ENCODE data around the gene NRN1L. TPM values are rescaled to one million over a fixed set of nuclear protein-coding genes. Genes with fewer than 3 reads are reported as not detected.

NRN1L gene
- total RNA-seq, 1 experiment from 2014 or later: 0.56 TPM

- no peaks in the 10 kb centered on the region for H3K36me3 ChIP-seq (ENCODE audit: insufficient read depth, low read length)
- no peaks in the 10 kb centered on the region for H3K4me1 ChIP-seq (ENCODE audit: low read length)
- H3K4me2 ChIP-seq (ENCODE audit: low read depth, low read length, poor library complexity, severe bottlenecking): no peak overlapping the region
- H3K79me2 ChIP-seq (ENCODE audit: low read length): peaks cover 15% of the 10 kb centered on the region; the same call in 1 of the 2 replicates
- H3K9me3 ChIP-seq (ENCODE audit: low read length): no peaks in the 10 kb centered on the region
- no peaks in the 10 kb centered on the region for H3K27me3 ChIP-seq (ENCODE audit: low read length)
- H3K27ac ChIP-seq (ENCODE audit: low read length): no peak overlapping the region
- H4K20me1 ChIP-seq (ENCODE audit: insufficient read depth, low read depth, low read length): no peaks in the 10 kb centered on the region
- H3K9me2 ChIP-seq (replicated peaks; ENCODE audit: insufficient read depth, low read length): no peaks in the 10 kb centered on the region
- H3K9ac ChIP-seq (ENCODE audit: low read length): no peak overlapping the region
- peak; percentile 67 for DNase-seq
- H3K4me3 ChIP-seq (ENCODE audit: low read length): no peak overlapping the region
- no peak overlapping the region for H2AFZ ChIP-seq (ENCODE audit: low read length)
Observed at GRCh38 chr16:67919622-67920221, 35.0 kb downstream of the NRN1L start.

GRCh38 chr16:67922221-67922620 is 37.5 kb downstream of the NRN1L start:
- no peak overlapping the region for H3K27ac ChIP-seq (ENCODE audit: low read length)
- no peak for DNase-seq
- H3K4me2 ChIP-seq (ENCODE audit: low read depth, low read length, poor library complexity, severe bottlenecking): no peak overlapping the region
- H3K9me3 ChIP-seq (ENCODE audit: low read length): no peaks in the 10 kb centered on the region
- peaks cover 8% of the 10 kb centered on the region; the same call in 1 of the 2 replicates for H3K79me2 ChIP-seq (ENCODE audit: low read length)
- H2AFZ ChIP-seq (ENCODE audit: low read length): no peak overlapping the region
- peaks cover 12% of the 10 kb centered on the region for H3K4me1 ChIP-seq (ENCODE audit: low read length)
- no peak overlapping the region for H3K4me3 ChIP-seq (ENCODE audit: low read length)
- no peaks in the 10 kb centered on the region for H4K20me1 ChIP-seq (ENCODE audit: insufficient read depth, low read depth, low read length)
- no peaks in the 10 kb centered on the region for H3K36me3 ChIP-seq (ENCODE audit: insufficient read depth, low read length)
- no peaks in the 10 kb centered on the region for H3K9me2 ChIP-seq (replicated peaks; ENCODE audit: insufficient read depth, low read length)
- no peak overlapping the region for H3K9ac ChIP-seq (ENCODE audit: low read length)
- H3K27me3 ChIP-seq (ENCODE audit: low read length): no peaks in the 10 kb centered on the region

GRCh38 chr16:67922740-67923139 is 38.1 kb downstream of the NRN1L start:
- Histone ChIP-seq H3K4me2 (ENCODE audit: low read depth, low read length, poor library complexity, severe bottlenecking) (no peak overlapping the region), H3K27ac (ENCODE audit: low read length) (no peak overlapping the region), H2AFZ (ENCODE audit: low read length) (no peak overlapping the region), H3K9ac (ENCODE audit: low read length) (no peak overlapping the region), H3K9me2 (replicated peaks; ENCODE audit: insufficient read depth, low read length) (no peaks in the 10 kb centered on the region), H3K27me3 (ENCODE audit: low read length) (no peaks in the 10 kb centered on the region), H3K36me3 (ENCODE audit: insufficient read depth, low read length) (no peaks in the 10 kb centered on the region), H3K4me3 (ENCODE audit: low read length) (no peak overlapping the region), H4K20me1 (ENCODE audit: insufficient read depth, low read depth, low read length) (no peaks in the 10 kb centered on the region), H3K9me3 (ENCODE audit: low read length) (no peaks in the 10 kb centered on the region), H3K79me2 (ENCODE audit: low read length) (peaks cover 8% of the 10 kb centered on the region; the same call in 1 of the 2 replicates), H3K4me1 (ENCODE audit: low read length) (peaks cover 12% of the 10 kb centered on the region)
- peak; percentile 41 for DNase-seq

GRCh38 chr16:67923414-67924116 is 38.9 kb downstream of the NRN1L start:
- H2AFZ ChIP-seq (ENCODE audit: low read length): no peak overlapping the region
- no peak overlapping the region for H3K9ac ChIP-seq (ENCODE audit: low read length)
- DNase-seq: no peak
- H3K27me3 ChIP-seq (ENCODE audit: low read length): no peaks in the 10 kb centered on the region
- no peaks in the 10 kb centered on the region for H3K36me3 ChIP-seq (ENCODE audit: insufficient read depth, low read length)
- H3K4me1 ChIP-seq (ENCODE audit: low read length): peaks cover 12% of the 10 kb centered on the region
- H3K4me2 ChIP-seq (ENCODE audit: low read depth, low read length, poor library complexity, severe bottlenecking): no peak overlapping the region
- no peaks in the 10 kb centered on the region for H4K20me1 ChIP-seq (ENCODE audit: insufficient read depth, low read depth, low read length)
- H3K9me3 ChIP-seq (ENCODE audit: low read length): no peaks in the 10 kb centered on the region
- no peaks in the 10 kb centered on the region for H3K9me2 ChIP-seq (replicated peaks; ENCODE audit: insufficient read depth, low read length)
- no peak overlapping the region for H3K4me3 ChIP-seq (ENCODE audit: low read length)
- H3K79me2 ChIP-seq (ENCODE audit: low read length): peaks cover 5% of the 10 kb centered on the region; the same call in 1 of the 2 replicates
- no peak overlapping the region for H3K27ac ChIP-seq (ENCODE audit: low read length)

- H3K4me2 ChIP-seq (ENCODE audit: low read depth, low read length, poor library complexity, severe bottlenecking): no peak overlapping the region
- H3K79me2 ChIP-seq (ENCODE audit: low read length): peaks cover 5% of the 10 kb centered on the region; the same call in 1 of the 2 replicates
- H3K27me3 ChIP-seq (ENCODE audit: low read length): no peaks in the 10 kb centered on the region
- no peaks in the 10 kb centered on the region for H3K9me3 ChIP-seq (ENCODE audit: low read length)
- H3K9ac ChIP-seq (ENCODE audit: low read length): no peak overlapping the region
- H4K20me1 ChIP-seq (ENCODE audit: insufficient read depth, low read depth, low read length): no peaks in the 10 kb centered on the region
- peaks cover 12% of the 10 kb centered on the region for H3K4me1 ChIP-seq (ENCODE audit: low read length)
- H3K9me2 ChIP-seq (replicated peaks; ENCODE audit: insufficient read depth, low read length): no peaks in the 10 kb centered on the region
- H3K4me3 ChIP-seq (ENCODE audit: low read length): no peak overlapping the region
- H2AFZ ChIP-seq (ENCODE audit: low read length): no peak overlapping the region
- H3K36me3 ChIP-seq (ENCODE audit: insufficient read depth, low read length): no peaks in the 10 kb centered on the region
- peak; percentile 41 for DNase-seq
- H3K27ac ChIP-seq (ENCODE audit: low read length): no peak overlapping the region
Observed at GRCh38 chr16:67924140-67924906, 39.6 kb downstream of the NRN1L start.

- Histone ChIP-seq H3K79me2 (ENCODE audit: low read length) (no peaks in the 10 kb centered on the region; the same call in 1 of the 2 replicates), H4K20me1 (ENCODE audit: insufficient read depth, low read depth, low read length) (no peaks in the 10 kb centered on the region), H3K27ac (ENCODE audit: low read length) (no peak overlapping the region), H3K4me2 (ENCODE audit: low read depth, low read length, poor library complexity, severe bottlenecking) (no peak overlapping the region), H3K9me2 (replicated peaks; ENCODE audit: insufficient read depth, low read length) (no peaks in the 10 kb centered on the region), H3K9me3 (ENCODE audit: low read length) (no peaks in the 10 kb centered on the region), H3K4me3 (ENCODE audit: low read length) (no peak overlapping the region), H3K4me1 (ENCODE audit: low read length) (peaks cover 12% of the 10 kb centered on the region), H3K36me3 (ENCODE audit: insufficient read depth, low read length) (no peaks in the 10 kb centered on the region), H2AFZ (ENCODE audit: low read length) (no peak overlapping the region), H3K9ac (ENCODE audit: low read length) (0 out of 2 replicates have a peak overlapping the region, but pooled peaks have one; percentile 18), H3K27me3 (ENCODE audit: low read length) (no peaks in the 10 kb centered on the region)
- peak; percentile 71 for DNase-seq
Observed at GRCh38 chr16:67926181-67926750, 41.6 kb downstream of the NRN1L start.

GRCh38 chr16:67927131-67927941 is 42.7 kb downstream of the NRN1L start:
- Histone ChIP-seq H3K9me2 (replicated peaks; ENCODE audit: insufficient read depth, low read length) (no peaks in the 10 kb centered on the region), H3K9me3 (ENCODE audit: low read length) (no peaks in the 10 kb centered on the region), H3K4me3 (ENCODE audit: low read length) (no peak overlapping the region), H3K27ac (ENCODE audit: low read length) (no peak overlapping the region), H3K4me1 (ENCODE audit: low read length) (peaks cover 12% of the 10 kb centered on the region), H3K27me3 (ENCODE audit: low read length) (no peaks in the 10 kb centered on the region), H2AFZ (ENCODE audit: low read length) (no peak overlapping the region), H3K79me2 (ENCODE audit: low read length) (no peaks in the 10 kb centered on the region; the same call in 1 of the 2 replicates), H4K20me1 (ENCODE audit: insufficient read depth, low read depth, low read length) (no peaks in the 10 kb centered on the region), H3K4me2 (ENCODE audit: low read depth, low read length, poor library complexity, severe bottlenecking) (no peak overlapping the region), H3K36me3 (ENCODE audit: insufficient read depth, low read length) (no peaks in the 10 kb centered on the region), H3K9ac (ENCODE audit: low read length) (no peak overlapping the region)
- peak; percentile 42 for DNase-seq
